GM18508 (cell line): ENCODE results near the gene ZMYND11.
"Not testable (repeated sequence)": the region's sequence is repeated elsewhere in the genome, so short reads cannot be mapped to it uniquely, and the experiment has no call there.

Experiments
- ATAC-seq: cut with Tn5 transposase; IDR thresholded peaks from one replicate; pipeline ENCODE4 v1.9.1; 2021; ENCODE audit warnings: moderate number of reproducible peaks; ENCODE audit not compliant: insufficient read depth, unreplicated experiment

The ZMYND11 gene

GRCh38 chr10:132946-133898 lies 2.0 kb upstream of the ZMYND11 start:
- ATAC-seq = no peak

- ATAC-seq = no peak
Measured at GRCh38 chr10:134247-135131, 766 bp upstream of the ZMYND11 start.

GRCh38 chr10:135601-136464 lies 578 bp downstream of the ZMYND11 start:
- no peak for ATAC-seq

GRCh38 chr10:136465-136762 lies 1.2 kb downstream of the ZMYND11 start:
- ATAC-seq = no peak

GRCh38 chr10:137031-137430 lies 1.8 kb downstream of the ZMYND11 start:
- ATAC-seq = no peak

- ATAC-seq = no peak
Measured at GRCh38 chr10:137606-138005, 2.4 kb downstream of the ZMYND11 start.

GRCh38 chr10:142371-142770 lies 7.1 kb downstream of the ZMYND11 start:
- no peak for ATAC-seq

GRCh38 chr10:152915-153314 lies 17.7 kb downstream of the ZMYND11 start:
- no peak for ATAC-seq

- no peak for ATAC-seq
Measured at GRCh38 chr10:154348-154747, 19.1 kb downstream of the ZMYND11 start.

- no peak for ATAC-seq
Measured at GRCh38 chr10:167383-167782, 32.1 kb downstream of the ZMYND11 start.

- ATAC-seq = no peak
Measured at GRCh38 chr10:173741-174140, 38.5 kb downstream of the ZMYND11 start.

GRCh38 chr10:176677-177076 lies 41.4 kb downstream of the ZMYND11 start:
- no peak for ATAC-seq

- no peak for ATAC-seq
Measured at GRCh38 chr10:178208-178607, 43.0 kb downstream of the ZMYND11 start.

- ATAC-seq = no peak
Measured at GRCh38 chr10:178723-179122, 43.5 kb downstream of the ZMYND11 start.

- peak; percentile 69 for ATAC-seq
Measured at GRCh38 chr10:182441-183201, 47.4 kb downstream of the ZMYND11 start.

- no peak for ATAC-seq
Measured at GRCh38 chr10:184174-184573, 48.9 kb downstream of the ZMYND11 start.

GRCh38 chr10:184911-185310 lies 49.7 kb downstream of the ZMYND11 start:
- no peak for ATAC-seq

GRCh38 chr10:185571-185970 lies 50.3 kb downstream of the ZMYND11 start:
- ATAC-seq = not testable (repeated sequence)

GRCh38 chr10:186911-187310 lies 51.7 kb downstream of the ZMYND11 start:
- ATAC-seq = no peak

- no peak for ATAC-seq
Measured at GRCh38 chr10:188546-188945, 53.3 kb downstream of the ZMYND11 start.
